ENCODE results near the gene DCN. TPM values are rescaled to one million over a fixed set of nuclear protein-coding genes. Genes with fewer than 3 reads are reported as not detected.

Gene DCN
- total and polyA plus RNA-seq, 2 experiments from 2014 or later: 0.92 to 5.0 TPM

- TF ChIP-seq, protein P1, sequence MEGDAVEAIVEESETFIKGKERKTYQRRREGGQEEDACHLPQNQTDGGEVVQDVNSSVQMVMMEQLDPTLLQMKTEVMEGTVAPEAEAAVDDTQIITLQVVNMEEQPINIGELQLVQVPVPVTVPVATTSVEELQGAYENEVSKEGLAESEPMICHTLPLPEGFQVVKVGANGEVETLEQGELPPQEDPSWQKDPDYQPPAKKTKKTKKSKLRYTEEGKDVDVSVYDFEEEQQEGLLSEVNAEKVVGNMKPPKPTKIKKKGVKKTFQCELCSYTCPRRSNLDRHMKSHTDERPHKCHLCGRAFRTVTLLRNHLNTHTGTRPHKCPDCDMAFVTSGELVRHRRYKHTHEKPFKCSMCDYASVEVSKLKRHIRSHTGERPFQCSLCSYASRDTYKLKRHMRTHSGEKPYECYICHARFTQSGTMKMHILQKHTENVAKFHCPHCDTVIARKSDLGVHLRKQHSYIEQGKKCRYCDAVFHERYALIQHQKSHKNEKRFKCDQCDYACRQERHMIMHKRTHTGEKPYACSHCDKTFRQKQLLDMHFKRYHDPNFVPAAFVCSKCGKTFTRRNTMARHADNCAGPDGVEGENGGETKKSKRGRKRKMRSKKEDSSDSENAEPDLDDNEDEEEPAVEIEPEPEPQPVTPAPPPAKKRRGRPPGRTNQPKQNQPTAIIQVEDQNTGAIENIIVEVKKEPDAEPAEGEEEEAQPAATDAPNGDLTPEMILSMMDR (IDR thresholded peaks at IDR 0.05; ENCODE audit: low read depth, low read length): no peak
- Histone ChIP-seq H3K4me3 (no peak overlapping the region), H3K27ac (no peak overlapping the region), H3K9me3 (ENCODE audit: low read depth) (no peaks in the 10 kb centered on the region), H3K4me1 (ENCODE audit: low read depth) (no peaks in the 10 kb centered on the region), H3K36me3 (no peaks in the 10 kb centered on the region), H3K27me3 (no peaks in the 10 kb centered on the region)
- DNase-seq (ENCODE audit: low read depth in 1 of 2, low spot score in 1 of 2): no peak
Observed at GRCh38 chr12:91120781-91121180, 61.8 kb downstream of the DCN start.

GRCh38 chr12:91119089-91119488, 63.5 kb downstream of the DCN start:
- H3K27ac ChIP-seq: no peak overlapping the region
- DNase-seq (ENCODE audit: low read depth in 1 of 2, low spot score in 1 of 2): no peak
- no peaks in the 10 kb centered on the region for H3K36me3 ChIP-seq
- H3K4me3 ChIP-seq: no peak overlapping the region
- no peaks in the 10 kb centered on the region for H3K9me3 ChIP-seq (ENCODE audit: low read depth)
- no peaks in the 10 kb centered on the region for H3K4me1 ChIP-seq (ENCODE audit: low read depth)
- no peaks in the 10 kb centered on the region for H3K27me3 ChIP-seq
- TF ChIP-seq, protein P1 (IDR thresholded peaks at IDR 0.05; ENCODE audit: low read depth, low read length): no peak

DNA sequence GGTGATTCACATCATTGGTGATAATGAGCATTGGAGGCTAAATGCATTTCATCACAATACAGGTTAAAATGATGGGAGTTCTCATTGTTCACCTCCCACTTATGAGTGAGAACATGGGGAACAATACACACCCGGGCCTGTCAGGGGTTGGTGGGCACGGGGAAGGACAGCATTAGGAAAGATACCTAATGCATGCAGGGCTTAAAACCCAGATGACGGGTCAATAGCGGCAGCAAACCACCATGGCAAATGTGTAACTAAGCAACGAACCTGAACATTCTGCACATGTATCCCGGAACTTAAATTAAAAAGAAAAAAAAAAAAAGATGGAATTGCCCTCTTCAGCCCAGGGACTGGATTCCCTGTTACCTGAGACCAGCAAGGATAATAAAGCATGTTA, 69.0 kb downstream of the DCN start:
- TF ChIP-seq, protein P1 (IDR thresholded peaks at IDR 0.05; ENCODE audit: low read depth, low read length): no peak
- Histone ChIP-seq H3K36me3 (no peaks in the 10 kb centered on the region), H3K27ac (no peak overlapping the region), H3K9me3 (ENCODE audit: low read depth) (no peaks in the 10 kb centered on the region), H3K4me3 (no peak overlapping the region), H3K4me1 (ENCODE audit: low read depth) (no peaks in the 10 kb centered on the region), H3K27me3 (no peaks in the 10 kb centered on the region)
- DNase-seq (ENCODE audit: low read depth in 1 of 2, low spot score in 1 of 2): no peak

GRCh38 chr12:91111366-91112325, 71.0 kb downstream of the DCN start, which contains the start of gene LUM:
LUM (minus strand) TSS chr12:91111494; CDS start chr12:91108979, 2,515 bp downstream.
- no peaks in the 10 kb centered on the region for H3K36me3 ChIP-seq
- no peaks in the 10 kb centered on the region for H3K27me3 ChIP-seq
- no peak within 1 kb of the TSS for H3K27ac ChIP-seq
- H3K9me3 ChIP-seq (ENCODE audit: low read depth): no peaks in the 10 kb centered on the region
- peak; percentile 35 to 73 for DNase-seq (ENCODE audit: low read depth in 1 of 2, low spot score in 1 of 2)
- no peaks in the 10 kb centered on the region for H3K4me1 ChIP-seq (ENCODE audit: low read depth)
- TF ChIP-seq, protein P1 (IDR thresholded peaks at IDR 0.05; ENCODE audit: low read depth, low read length): no peak
- H3K4me3 ChIP-seq: no peak within 1 kb of the TSS

- no peaks in the 10 kb centered on the region for H3K9me3 ChIP-seq (ENCODE audit: low read depth)
- H3K36me3 ChIP-seq: no peaks in the 10 kb centered on the region
- TF ChIP-seq, protein P1 (IDR thresholded peaks at IDR 0.05; ENCODE audit: low read depth, low read length): no peak
- peak in 1 of 2 donors; percentile 28 for DNase-seq (ENCODE audit: low read depth in 1 of 2, low spot score in 1 of 2)
- H3K27ac ChIP-seq: no peak overlapping the region
- H3K27me3 ChIP-seq: no peaks in the 10 kb centered on the region
- no peak overlapping the region for H3K4me3 ChIP-seq
- no peaks in the 10 kb centered on the region for H3K4me1 ChIP-seq (ENCODE audit: low read depth)
Observed at GRCh38 chr12:91110311-91110924, 72.2 kb downstream of the DCN start.
